IMR-90 (cell line): Measurements from ENCODE around the gene SLC66A2. TPM values are rescaled to one million over a fixed set of nuclear protein-coding genes. Genes with fewer than 3 reads are reported as not detected.

Source experiments
- ATAC-seq: fragments of 200-7000 bp; cut with Tn5 transposase; 2 replicates; pipeline ENCODE4 v1.9.1; 2020; ENCODE audit warnings: low read depth, mild to moderate bottlenecking, moderate library complexity
- BruUV-seq: library from RNA; stranded (reverse); fragments of 400-500 nt; replicated peaks from 2 replicates; lab custom pipeline; 2021; lab: Mats Ljungman, UMichigan
- CTCF ChIA-PET: fragments of 300-600 bp; formaldehyde crosslinking; extraction: SDS; loops from one replicate; lab custom pipeline; 2021; ENCODE audit warnings: antibody characterized with exemption; lab: Yijun Ruan, JAX
- POLR2A ChIA-PET: fragments of 300-600 bp; sonication (Branson Sonifier 250); formaldehyde crosslinking; loops from one replicate; lab custom pipeline; 2022; ENCODE audit warnings: antibody characterized with exemption; ENCODE audit not compliant: unreplicated experiment; lab: Charles Lee
- DNase-seq: peaks from one replicate; pipeline ENCODE4 v3.0.0; 2013
- H2AFZ ChIP-seq: replicated peaks from 2 replicates; pipeline ENCODE3; 2013; ENCODE audit warnings: low read length, mild to moderate bottlenecking; ENCODE audit not compliant: poor library complexity
- H2AK5ac ChIP-seq: 2 replicates; pipeline ENCODE4 v1.6.1; 2013; ENCODE audit warnings: low read depth, low read length, inconsistent platforms
- H2AK9ac ChIP-seq: replicated peaks from 2 replicates; pipeline ENCODE3; 2013; ENCODE audit warnings: mild to moderate bottlenecking, low read depth, low read length, moderate library complexity; ENCODE audit not compliant: poor library complexity
- H2BK120ac ChIP-seq: 2 replicates; pipeline ENCODE4 v1.6.1; 2013; ENCODE audit warnings: low read depth, low read length, inconsistent platforms
- H2BK15ac ChIP-seq: 3 replicates; pipeline ENCODE4 v1.6.1; 2013; ENCODE audit warnings: low read depth, low read length, inconsistent platforms
- H2BK20ac ChIP-seq: 2 replicates; pipeline ENCODE4 v1.6.1; 2013; ENCODE audit warnings: low read depth, mild to moderate bottlenecking, inconsistent platforms, low read length, moderate library complexity
- H2BK5ac ChIP-seq: 2 replicates; pipeline ENCODE4 v1.6.1; 2013; ENCODE audit warnings: mild to moderate bottlenecking, low read depth, low read length, inconsistent platforms; ENCODE audit not compliant: poor library complexity, severe bottlenecking
- H3K14ac ChIP-seq: replicated peaks from 2 replicates; pipeline ENCODE4 v1.6.1; 2013; ENCODE audit warnings: low read depth, low read length, inconsistent platforms
- H3K18ac ChIP-seq: 2 replicates; pipeline ENCODE4 v1.6.1; 2013; ENCODE audit warnings: low read depth, low read length, control low read depth
- H3K23ac ChIP-seq: 2 replicates; pipeline ENCODE4 v1.6.1; 2013; ENCODE audit warnings: low read depth, low read length, inconsistent platforms
- H3K27ac ChIP-seq: 2 replicates; pipeline ENCODE4 v1.5.1; 2013; ENCODE audit warnings: mild to moderate bottlenecking, control low read depth, low read length; ENCODE audit not compliant: insufficient read depth
- H3K27me3 ChIP-seq: 2 replicates; pipeline ENCODE4 v1.6.1; 2013; ENCODE audit warnings: low read length; ENCODE audit not compliant: control insufficient read depth, insufficient read depth
- H3K36me3 ChIP-seq: 2 replicates; pipeline ENCODE4 v1.6.1; 2013; ENCODE audit warnings: low read length, mixed read lengths; ENCODE audit not compliant: control insufficient read depth, insufficient read depth
- H3K4ac ChIP-seq: 2 replicates; pipeline ENCODE4 v1.6.1; 2013; ENCODE audit warnings: low read depth, low read length, inconsistent platforms
- H3K4me1 ChIP-seq: 2 replicates; pipeline ENCODE4 v1.6.1; 2013; ENCODE audit warnings: low read length, mixed read lengths; ENCODE audit not compliant: control insufficient read depth, insufficient read depth
- H3K4me2 ChIP-seq: 2 replicates; pipeline ENCODE4 v1.6.1; 2013; ENCODE audit warnings: low read depth, mild to moderate bottlenecking, control low read depth, low read length, moderate library complexity
- H3K4me3 ChIP-seq: 2 replicates; pipeline ENCODE4 v1.5.1; 2013; ENCODE audit warnings: low read depth, mild to moderate bottlenecking, control low read depth, low read length, moderate library complexity; ENCODE audit not compliant: insufficient read depth
- H3K56ac ChIP-seq: 2 replicates; pipeline ENCODE4 v1.6.1; 2013; ENCODE audit warnings: low read length, inconsistent platforms; ENCODE audit not compliant: insufficient read depth; ENCODE audit errors: extremely low read depth
- H3K79me1 ChIP-seq, 2 experiments: 2 replicates each; pipeline ENCODE4 v1.6.1; 2013; ENCODE audit warnings: low read length in 2 of 2, inconsistent platforms in 1 of 2, low read depth in 1 of 2
- H3K9ac ChIP-seq: 2 replicates; pipeline ENCODE4 v1.6.1; 2013; ENCODE audit warnings: low read depth, low read length, control low read depth
- H3K9me1 ChIP-seq: 2 replicates; pipeline ENCODE4 v1.6.1; 2013; ENCODE audit warnings: low read length, inconsistent platforms; ENCODE audit not compliant: insufficient read depth
- H3K9me3 ChIP-seq: 2 replicates; pipeline ENCODE4 v1.6.1; 2013; ENCODE audit warnings: low read length; ENCODE audit not compliant: control insufficient read depth, insufficient read depth
- H4K20me1 ChIP-seq: 2 replicates; pipeline ENCODE4 v1.6.1; 2013; ENCODE audit warnings: low read length, inconsistent platforms; ENCODE audit not compliant: insufficient read depth
- H4K5ac ChIP-seq: 2 replicates; pipeline ENCODE4 v1.6.1; 2013; ENCODE audit warnings: mild to moderate bottlenecking, low read depth, low read length, control low read depth
- H4K8ac ChIP-seq, 2 experiments: 2 replicates each; pipeline ENCODE4 v1.6.1; 2013; ENCODE audit warnings: low read depth in 2 of 2, low read length in 2 of 2, control low read depth in 1 of 2, inconsistent platforms in 1 of 2
- H4K91ac ChIP-seq: 2 replicates; pipeline ENCODE4 v1.6.1; 2013; ENCODE audit warnings: low read depth, low read length, inconsistent platforms; ENCODE audit not compliant: insufficient read depth
- BHLHE40 ChIP-seq: fragments of 150-350 bp; IDR thresholded peaks from 2 replicates; pipeline ENCODE4 v1.6.1; 2016; ENCODE audit warnings: mild to moderate bottlenecking, low read depth, low read length
- CEBPB ChIP-seq: IDR thresholded peaks from 2 replicates; pipeline ENCODE4 v1.6.1; 2012; ENCODE audit warnings: low read depth, low read length, improper control_type of control experiment
- CHD1 ChIP-seq: IDR thresholded peaks from 2 replicates; pipeline ENCODE4 v1.6.1; 2012; ENCODE audit warnings: low read depth, low read length, improper control_type of control experiment
- CTCF ChIP-seq: conservative IDR thresholded peaks from 2 replicates; pipeline ENCODE4 v1.5.1; 2012; ENCODE audit warnings: mild to moderate bottlenecking, low read depth, low read length, improper control_type of control experiment
- ELK1 ChIP-seq: fragments of 150-350 bp; IDR thresholded peaks from 2 replicates; pipeline ENCODE4 v1.6.1; 2016; ENCODE audit warnings: low read depth, mild to moderate bottlenecking, low read length, moderate library complexity, borderline replicate concordance
- FOS ChIP-seq: fragments of 150-350 bp; IDR thresholded peaks from 2 replicates; pipeline ENCODE4 v1.6.1; 2016; ENCODE audit warnings: low read depth, low read length
- MAZ ChIP-seq: IDR thresholded peaks from 2 replicates; pipeline ENCODE4 v1.6.1; 2012; ENCODE audit warnings: low read depth, mild to moderate bottlenecking, low read length, improper control_type of control experiment, moderate library complexity, borderline replicate concordance
- MXI1 ChIP-seq: IDR thresholded peaks from 2 replicates; pipeline ENCODE4 v1.6.1; 2012; ENCODE audit warnings: low read depth, mild to moderate bottlenecking, low read length, moderate library complexity, borderline replicate concordance
- NFE2L2 ChIP-seq: fragments of 150-350 bp; IDR thresholded peaks from 2 replicates; pipeline ENCODE4 v1.6.1; 2016; ENCODE audit warnings: low read depth, mild to moderate bottlenecking, low read length
- POLR2A ChIP-seq: IDR thresholded peaks from 2 replicates; pipeline ENCODE4 v1.6.1; 2012; ENCODE audit warnings: mild to moderate bottlenecking, low read depth, low read length
- RAD21 ChIP-seq: IDR thresholded peaks from 2 replicates; pipeline ENCODE4 v1.6.1; 2012; ENCODE audit warnings: low read length, improper control_type of control experiment
- RCOR1 ChIP-seq: IDR thresholded peaks from 2 replicates; pipeline ENCODE4 v1.6.1; 2012; ENCODE audit warnings: mild to moderate bottlenecking, low read length, improper control_type of control experiment; ENCODE audit not compliant: insufficient replicate concordance
- RFX5 ChIP-seq: IDR thresholded peaks from 2 replicates; pipeline ENCODE4 v1.8.0; 2012; ENCODE audit warnings: low read depth, mild to moderate bottlenecking, low read length, moderate library complexity
- SMC3 ChIP-seq: fragments of 150-350 bp; IDR thresholded peaks from 2 replicates; pipeline ENCODE4 v1.6.1; 2016; ENCODE audit warnings: low read depth, mild to moderate bottlenecking, antibody characterized with exemption, low read length, moderate library complexity
- USF2 ChIP-seq: fragments of 150-350 bp; IDR thresholded peaks from 2 replicates; pipeline ENCODE4 v1.6.1; 2017; ENCODE audit warnings: mild to moderate bottlenecking, antibody characterized with exemption, low read length, low read depth
- WGBS, 2 experiments: methylation state at CpG; one replicate each; pipeline versions ENCODE4 v1.1.5 to v1.1.7; 2013; ENCODE audit warnings: missing lambda C conversion rate in 2 of 2; ENCODE audit not compliant: insufficient read length in 1 of 2; ENCODE audit errors: extremely low coverage in 2 of 2; 5-methylcytosine and 5-hydroxymethylcytosine counted together
- dilution Hi-C: fragments of 300-500 bp; cut with HindIII; formaldehyde crosslinking; loops from one replicate; pipeline ENCODE4 v1.14.3; 2018; ENCODE audit warnings: low sequenced_read_pairs; ENCODE audit not compliant: unreplicated experiment
- in situ Hi-C: fragments of 300-500 bp; cut with MboI; formaldehyde crosslinking; loops from 3 replicates; pipeline ENCODE4 v1.14.3; 2019; ENCODE audit warnings: low sequenced_read_pairs, inconsistent platforms, mixed read lengths
- intact Hi-C: fragments of 100-400 bp; cut with micrococcal nuclease; formaldehyde crosslinking; loops from 2 replicates; pipeline ENCODE4 v1.10.0; 2022
- polyA plus RNA-seq, 3 experiments: library from polyadenylated mRNA; depleted of rRNA; stranded (reverse); fragments of >200 nt; gene quantifications; 2 replicates each; pipeline ENCODE4 v1.2.3, GENCODE V29; 2012; ENCODE audit warnings: low replicate concordance in 1 of 3
- total RNA-seq: library from RNA; depleted of rRNA; stranded (reverse); fragments of >200 nt; gene quantifications from 2 replicates; pipeline ENCODE4 v1.2.3, GENCODE V29; 2012

SLC66A2 gene
- total and polyA plus RNA-seq, 2 of the 4 experiments (the other 2 are of a cell fraction) = 17.6 to 23.5 TPM

- no peak overlapping the region for H2BK120ac ChIP-seq
- no peaks in the 10 kb centered on the region for H3K4me1 ChIP-seq
- no peak overlapping the region for H3K4ac ChIP-seq
- in situ Hi-C loops (no loop called here), dilution Hi-C loops (no loop called here), intact Hi-C loops (no loop called here)
- H3K79me1 ChIP-seq = no peaks in the 10 kb centered on the region
- H3K27ac ChIP-seq = no peak overlapping the region
- peaks cover 25% of the 10 kb centered on the region for H3K9me3 ChIP-seq
- no peak overlapping the region for H3K56ac ChIP-seq
- H2AK5ac ChIP-seq = no peak overlapping the region
- H3K18ac ChIP-seq = no peak overlapping the region
- H2BK20ac ChIP-seq = no peak overlapping the region
- no peak for DNase-seq
- H2AK9ac ChIP-seq = no peak overlapping the region
- no peak overlapping the region for H3K23ac ChIP-seq
- 73% methylated on average over 4 of the region's 31 CpGs; no CpG with 5 or more reads in 1 of the 2 experiments for WGBS, 2 experiments
- no peak overlapping the region for H3K9ac ChIP-seq
- H4K91ac ChIP-seq = no peak overlapping the region
- POLR2A ChIA-PET = no interaction called here
- no peak overlapping the region for H3K4me2 ChIP-seq
- no peak overlapping the region for H2BK5ac ChIP-seq
- H4K8ac ChIP-seq = no peak overlapping the region
- no peak overlapping the region for H4K5ac ChIP-seq
- no peak overlapping the region for H3K4me3 ChIP-seq
- peak overlapping the region; percentile 27 for H2AFZ ChIP-seq
- H4K20me1 ChIP-seq = no peaks in the 10 kb centered on the region
- H2BK15ac ChIP-seq = no peak overlapping the region
- no peak overlapping the region for H3K14ac ChIP-seq
- ATAC-seq = no peak
- no peaks in the 10 kb centered on the region for H3K36me3 ChIP-seq
- no peaks in the 10 kb centered on the region for H3K27me3 ChIP-seq
- H3K9me1 ChIP-seq = no peaks in the 10 kb centered on the region
- CTCF ChIA-PET = no interaction called here
- no TSS peak for BruUV-seq
- TF ChIP-seq RAD21 (no peak), ELK1 (no peak), RCOR1 (no peak), CTCF (no peak), NFE2L2 (no peak), SMC3 (no peak), CHD1 (no peak), RFX5 (no peak), FOS (no peak), CEBPB (no peak), USF2 (no peak), MAZ (no peak), POLR2A (no peak), BHLHE40 (no peak), MXI1 (no peak)
Observed at GRCh38 chr18:79883461-79884293, 67.8 kb downstream of the SLC66A2 start.
